HG02884 (cell line): ENCODE results near the gene MRPL18.
"Not testable (repeated sequence)": the region's sequence is repeated elsewhere in the genome, so short reads cannot be mapped to it uniquely, and the experiment has no call there.

Experiments
- ATAC-seq: cut with Tn5 transposase; IDR thresholded peaks from one replicate; pipeline ENCODE4 v1.9.1; 2021; ENCODE audit warnings: mild to moderate bottlenecking, moderate library complexity; ENCODE audit not compliant: unreplicated experiment

The MRPL18 gene

DNA sequence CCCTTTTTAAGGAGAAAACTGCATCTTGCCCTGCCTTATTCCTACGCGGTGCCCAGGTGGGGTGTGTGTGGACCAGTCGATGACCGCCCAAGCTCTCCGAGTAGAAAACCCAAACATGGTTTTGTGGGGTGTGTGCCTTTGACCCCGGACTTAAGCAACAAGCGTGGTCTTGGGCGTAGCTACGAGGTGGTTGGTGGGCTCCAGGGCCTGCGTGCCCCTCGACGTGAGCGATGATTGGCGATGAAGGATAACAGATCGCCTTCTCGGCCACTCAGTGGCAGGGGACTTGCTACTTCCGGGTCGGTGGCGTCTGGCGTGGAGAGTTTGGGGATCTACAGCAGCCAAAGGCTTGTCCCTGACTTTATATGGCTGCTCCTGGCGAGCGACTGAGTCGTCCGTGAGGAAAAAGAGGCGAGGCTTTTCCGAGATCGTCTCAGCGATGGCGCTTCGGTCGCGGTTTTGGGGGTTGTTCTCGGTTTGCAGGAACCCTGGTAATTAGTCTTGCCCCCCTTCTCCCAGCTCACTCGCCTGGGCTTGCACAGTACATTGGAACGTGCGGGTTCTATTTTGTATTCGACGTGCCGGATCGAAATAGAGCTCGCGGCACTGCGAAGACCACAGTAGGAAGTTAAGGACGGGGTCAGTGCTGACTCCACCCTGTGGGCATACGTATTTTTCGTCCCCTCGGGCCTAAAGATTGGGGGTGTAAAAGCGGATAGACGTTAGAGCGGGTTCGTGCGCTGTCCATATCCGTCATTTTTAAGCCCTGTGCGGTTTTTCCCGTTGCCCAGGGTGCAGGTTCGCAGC lies at the start of gene MRPL18:
MRPL18 (plus strand) TSS at position 319 of the 807 bp plus-strand sequence; CDS start at position 440, 121 bp downstream.
- peak; percentile 83 for ATAC-seq

DNA sequence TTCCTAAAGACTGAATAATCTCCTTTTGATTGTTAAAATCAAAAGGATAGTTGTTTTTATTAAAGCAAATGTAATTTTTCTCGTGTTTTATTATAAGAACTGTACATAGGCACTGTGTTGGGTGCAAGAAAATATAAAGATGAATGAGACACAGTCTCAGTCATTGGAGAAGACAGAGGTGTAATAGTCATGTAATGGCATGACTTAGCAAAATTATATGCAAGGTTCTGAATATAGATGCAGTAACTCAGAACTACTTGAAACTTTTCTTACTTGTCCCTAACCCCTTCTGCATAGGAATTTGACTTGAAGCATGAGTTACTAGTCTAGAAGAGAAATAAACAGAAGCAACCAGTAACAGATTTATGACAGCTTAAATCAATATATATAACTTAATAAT lies 48.1 kb upstream of the MRPL18 start:
- no peak for ATAC-seq

DNA sequence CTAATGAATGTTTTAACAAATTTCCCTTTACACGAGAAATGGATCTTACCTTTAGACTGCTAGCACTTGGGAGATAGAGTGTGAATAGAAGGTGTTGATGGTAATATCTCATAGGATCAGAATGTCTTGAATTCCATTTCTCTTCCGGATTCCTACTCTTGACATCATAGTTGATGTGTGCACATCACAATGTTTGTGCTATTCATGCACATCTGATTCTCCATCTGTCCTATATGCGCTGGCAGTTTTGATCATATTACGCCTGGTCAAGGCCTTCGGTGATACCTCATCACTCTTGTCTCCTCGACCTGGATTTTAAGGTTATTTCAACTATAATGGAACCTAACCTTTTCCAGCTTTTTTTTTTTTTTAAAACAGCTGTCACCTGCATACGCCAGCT lies 45.2 kb upstream of the MRPL18 start:
- ATAC-seq, result no peak

DNA sequence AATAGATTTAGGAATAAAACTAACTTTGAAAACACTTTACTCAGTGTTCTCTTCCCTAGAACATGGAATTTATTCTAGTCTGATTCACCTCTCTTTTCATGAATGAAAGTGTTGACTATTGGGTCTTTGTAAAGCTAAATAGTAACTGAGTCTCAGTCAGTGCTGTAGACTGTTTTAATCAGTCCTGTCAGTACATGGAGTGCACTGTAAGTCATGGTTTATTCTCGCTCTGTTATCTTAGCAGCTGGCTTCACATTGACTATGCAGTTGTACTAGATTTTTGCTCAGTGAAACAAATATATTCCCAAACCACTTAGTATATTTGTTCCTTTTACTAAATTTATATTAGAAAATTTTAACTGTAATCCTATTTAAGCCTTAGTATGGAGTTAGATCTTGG lies 43.5 kb upstream of the MRPL18 start:
- no peak for ATAC-seq

DNA sequence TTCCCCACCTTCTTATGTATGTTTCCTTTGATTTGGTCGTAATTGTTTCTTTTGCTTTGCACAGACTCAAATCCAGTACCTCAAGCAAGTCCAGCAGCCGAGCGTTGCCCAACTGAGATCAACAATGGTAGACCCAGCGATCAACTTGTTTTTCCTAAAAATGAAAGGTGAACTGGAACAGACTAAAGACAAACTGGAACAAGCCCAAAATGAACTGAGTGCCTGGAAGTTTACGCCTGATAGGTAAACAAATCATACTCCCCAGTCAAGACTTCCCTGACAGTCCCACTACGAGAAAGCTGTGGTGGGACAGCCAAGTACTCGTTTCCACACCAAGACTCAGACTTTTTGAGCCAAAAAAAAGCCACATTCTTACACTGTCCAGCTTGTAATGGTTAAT lies 42.1 kb upstream of the MRPL18 start:
- ATAC-seq, result not testable (repeated sequence)

DNA sequence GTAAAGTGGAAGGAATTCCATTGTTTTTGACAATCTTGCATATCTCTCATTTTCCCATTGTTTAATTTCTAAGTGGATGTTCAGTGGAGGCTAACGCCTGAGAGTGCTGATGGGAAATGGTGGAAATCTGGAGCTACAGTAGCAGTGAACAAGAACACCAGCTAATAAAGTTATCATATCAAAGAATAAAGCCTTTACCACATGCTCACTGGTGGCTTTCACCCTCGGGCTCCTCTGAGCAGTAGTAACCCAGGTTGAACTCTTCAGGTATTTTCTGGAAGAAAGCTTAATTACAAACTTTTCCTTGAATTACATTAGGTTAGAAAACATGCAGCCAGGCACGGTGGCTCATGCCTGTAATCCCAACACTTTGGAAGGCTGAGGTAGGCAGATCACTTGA lies 38.8 kb upstream of the MRPL18 start:
- ATAC-seq, result no peak

DNA sequence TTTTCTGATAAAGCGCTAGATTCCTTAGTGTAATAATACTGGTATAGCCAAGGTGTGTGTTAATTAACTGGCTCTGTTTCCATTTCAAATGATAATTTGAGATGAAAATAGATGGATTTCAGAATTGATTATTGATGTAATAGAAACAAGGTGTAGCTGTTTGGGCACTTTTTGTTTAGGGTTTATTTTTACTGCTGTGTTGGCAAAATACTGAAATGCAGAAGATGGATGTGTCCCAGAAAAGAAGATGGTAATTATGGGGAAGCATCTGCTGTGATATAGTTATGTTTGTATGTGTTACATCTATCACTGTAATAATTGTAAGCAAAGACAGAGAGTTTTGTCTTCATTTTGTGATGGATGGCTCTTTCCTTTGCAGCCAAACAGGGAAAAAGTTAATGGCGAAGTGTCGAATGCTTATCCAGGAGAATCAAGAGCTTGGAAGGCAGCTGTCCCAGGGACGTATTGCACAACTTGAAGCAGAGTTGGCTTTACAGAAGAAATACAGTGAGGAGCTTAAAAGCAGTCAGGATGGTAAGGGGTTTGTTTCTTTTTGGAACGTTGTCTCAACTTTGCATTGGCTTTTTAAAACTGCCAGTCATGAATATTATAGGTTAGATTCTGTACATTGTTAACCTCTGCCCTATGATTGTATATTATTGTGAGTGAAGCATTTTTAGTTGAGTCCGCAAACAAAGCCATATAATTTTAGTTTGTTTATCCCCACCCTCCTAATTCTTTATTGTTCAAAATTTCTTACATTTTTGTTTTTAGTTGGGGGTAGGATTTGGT lies 37.0 kb upstream of the MRPL18 start:
- no peak for ATAC-seq

DNA sequence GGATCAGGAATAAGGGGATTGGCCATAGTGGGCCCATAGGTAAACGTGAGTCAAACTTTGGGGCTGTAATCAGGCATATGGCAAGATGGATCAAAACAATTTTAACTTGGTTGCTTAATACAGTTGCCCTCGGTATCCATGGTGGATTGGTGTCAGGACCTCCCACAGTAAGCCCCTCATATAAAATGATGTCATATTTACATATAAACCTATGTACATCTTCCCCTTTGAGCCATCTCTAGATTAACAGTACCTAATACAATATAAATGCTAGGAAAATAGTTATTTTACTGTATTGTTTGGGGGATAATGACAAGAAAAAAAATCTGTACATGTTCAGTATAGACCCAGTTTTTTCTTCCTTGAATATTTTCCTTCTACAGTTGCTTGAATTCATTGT lies 35.9 kb upstream of the MRPL18 start:
- ATAC-seq, result no peak

DNA sequence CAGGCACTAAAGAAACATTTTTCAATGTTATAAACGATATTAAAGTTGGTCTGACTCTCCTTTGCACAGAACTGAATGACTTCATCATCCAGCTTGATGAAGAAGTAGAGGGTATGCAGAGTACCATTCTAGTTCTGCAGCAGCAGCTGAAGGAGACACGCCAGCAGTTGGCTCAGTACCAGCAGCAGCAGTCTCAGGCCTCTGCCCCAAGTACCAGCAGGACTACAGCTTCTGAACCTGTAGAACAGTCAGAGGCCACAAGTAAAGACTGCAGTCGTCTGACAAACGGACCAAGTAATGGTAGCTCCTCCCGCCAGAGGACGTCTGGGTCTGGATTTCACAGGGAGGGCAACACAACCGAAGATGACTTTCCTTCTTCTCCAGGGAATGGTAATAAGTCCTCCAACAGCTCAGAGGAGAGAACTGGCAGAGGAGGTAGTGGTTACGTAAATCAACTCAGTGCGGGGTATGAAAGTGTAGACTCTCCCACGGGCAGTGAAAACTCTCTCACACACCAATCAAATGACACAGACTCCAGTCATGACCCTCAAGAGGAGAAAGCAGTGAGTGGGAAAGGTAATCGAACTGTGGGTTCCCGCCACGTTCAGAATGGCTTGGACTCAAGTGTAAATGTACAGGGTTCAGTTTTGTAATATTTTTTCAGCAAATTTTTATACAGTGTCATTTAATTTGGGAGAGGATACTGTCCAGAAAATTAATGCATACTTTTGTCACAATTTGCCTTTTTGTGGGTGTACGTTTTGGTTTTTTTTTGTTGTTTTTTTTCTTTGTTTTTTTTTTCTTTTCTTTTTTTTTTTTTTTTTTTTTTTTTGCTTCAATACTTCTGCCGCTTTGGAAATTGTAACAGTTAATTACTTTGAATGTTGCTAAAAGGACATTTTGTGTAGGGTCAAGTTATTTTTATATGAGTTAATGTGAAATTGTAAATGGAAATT lies 35.0 kb upstream of the MRPL18 start:
- ATAC-seq, result no peak

DNA sequence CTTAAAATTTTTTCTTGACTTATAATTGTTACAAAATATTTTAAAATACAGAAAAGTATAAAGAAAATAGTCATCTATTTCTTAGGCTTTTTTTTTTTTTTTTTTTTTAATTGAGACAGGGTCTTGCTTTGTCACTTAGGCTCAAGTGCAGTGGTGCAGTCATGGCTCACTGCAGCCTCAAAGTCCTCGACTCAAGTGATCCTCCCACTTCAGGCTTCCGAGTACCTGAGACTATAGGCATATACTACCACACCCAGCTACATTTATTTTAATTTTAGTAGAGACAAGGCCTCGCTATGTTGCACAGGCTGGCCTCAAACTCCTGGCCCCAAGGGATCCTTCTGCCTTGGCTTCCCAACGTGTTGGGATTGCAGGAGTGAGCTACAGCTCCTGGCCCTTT lies 33.8 kb upstream of the MRPL18 start:
- no peak for ATAC-seq

DNA sequence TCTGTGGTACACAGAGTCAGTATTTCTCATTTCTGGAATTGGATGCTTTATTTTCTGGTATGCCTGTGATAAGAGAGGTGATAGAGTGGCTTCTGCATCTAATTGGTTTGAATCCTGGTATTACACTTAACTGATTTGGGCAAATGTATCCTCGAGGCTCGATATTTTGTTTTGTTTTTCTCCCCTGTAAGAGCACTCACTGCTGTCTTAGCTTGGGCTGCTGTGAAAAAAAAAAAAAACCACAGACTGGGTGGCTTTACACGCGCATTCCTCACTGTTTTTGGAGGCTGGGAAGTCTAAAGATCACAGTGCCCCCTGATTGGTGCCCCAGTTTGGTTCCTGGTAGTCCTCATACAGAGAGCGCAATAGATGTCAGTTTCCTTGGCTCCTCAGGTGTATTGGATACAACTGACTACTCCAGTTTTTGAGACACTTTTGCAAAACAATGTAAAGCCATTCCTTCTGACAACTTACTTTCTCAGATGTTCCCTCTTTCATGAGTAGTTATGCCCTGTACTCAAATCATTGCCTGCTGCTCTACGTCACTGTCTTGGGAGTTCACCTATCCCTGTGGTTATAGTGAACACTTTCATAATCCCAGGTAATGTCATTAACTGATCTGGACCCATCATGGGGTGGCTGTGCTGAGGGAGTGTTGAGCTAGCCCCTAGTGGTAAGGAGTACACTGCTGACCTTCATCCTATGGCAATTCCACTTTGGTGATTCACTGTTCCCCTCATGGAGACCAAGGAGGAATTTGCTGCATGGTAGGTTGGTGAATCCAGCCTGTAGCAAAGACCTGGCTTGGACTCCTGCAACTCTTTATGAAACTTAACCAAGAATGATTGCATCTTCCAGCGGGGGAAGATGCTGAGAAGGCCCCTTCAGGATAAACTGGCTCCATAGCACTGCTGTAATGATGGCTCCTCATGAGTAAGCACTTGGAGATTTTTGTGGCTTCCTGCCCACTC lies 32.0 kb upstream of the MRPL18 start:
- no peak for ATAC-seq

DNA sequence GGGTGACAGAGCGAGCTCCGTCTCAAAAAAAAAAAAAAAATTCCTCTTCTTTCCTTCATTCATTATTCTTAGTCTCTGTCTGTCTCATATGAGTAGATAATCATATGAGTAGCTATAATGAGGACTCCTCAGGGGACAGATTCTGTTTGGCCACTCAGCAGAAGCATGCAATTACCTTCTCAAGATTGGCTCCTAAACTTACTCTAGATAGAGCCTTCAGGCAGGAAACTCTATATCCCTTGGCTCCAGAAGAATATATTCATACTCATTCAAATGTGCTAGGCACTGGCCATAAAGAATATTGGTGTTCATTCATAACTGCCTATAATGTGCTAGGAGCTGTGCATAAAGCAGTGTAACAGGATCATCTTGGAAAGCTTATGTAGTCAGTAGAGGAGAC lies 30.6 kb upstream of the MRPL18 start:
- ATAC-seq, result no peak

DNA sequence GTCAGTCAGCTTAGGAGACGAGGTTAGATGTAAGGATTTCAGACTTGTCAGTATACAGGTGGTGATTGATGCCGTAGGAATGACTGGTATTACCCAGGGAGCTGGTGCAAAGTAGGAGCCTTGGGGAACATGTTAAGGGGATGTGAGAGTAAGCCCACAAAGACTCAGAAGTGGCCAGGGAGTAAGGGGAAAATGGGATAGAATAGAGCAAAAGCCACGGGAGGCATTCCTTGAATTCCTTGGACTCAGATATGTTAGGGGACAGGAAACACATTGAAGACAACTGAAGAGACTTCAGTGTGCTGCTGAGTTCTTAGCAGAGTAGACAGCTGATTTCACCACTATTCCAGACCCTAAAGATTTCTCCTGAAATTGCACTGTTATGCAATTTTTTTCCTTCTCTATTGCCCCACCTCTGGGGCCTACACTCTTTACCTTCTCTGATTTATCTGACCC lies 29.6 kb upstream of the MRPL18 start:
- ATAC-seq, result no peak

DNA sequence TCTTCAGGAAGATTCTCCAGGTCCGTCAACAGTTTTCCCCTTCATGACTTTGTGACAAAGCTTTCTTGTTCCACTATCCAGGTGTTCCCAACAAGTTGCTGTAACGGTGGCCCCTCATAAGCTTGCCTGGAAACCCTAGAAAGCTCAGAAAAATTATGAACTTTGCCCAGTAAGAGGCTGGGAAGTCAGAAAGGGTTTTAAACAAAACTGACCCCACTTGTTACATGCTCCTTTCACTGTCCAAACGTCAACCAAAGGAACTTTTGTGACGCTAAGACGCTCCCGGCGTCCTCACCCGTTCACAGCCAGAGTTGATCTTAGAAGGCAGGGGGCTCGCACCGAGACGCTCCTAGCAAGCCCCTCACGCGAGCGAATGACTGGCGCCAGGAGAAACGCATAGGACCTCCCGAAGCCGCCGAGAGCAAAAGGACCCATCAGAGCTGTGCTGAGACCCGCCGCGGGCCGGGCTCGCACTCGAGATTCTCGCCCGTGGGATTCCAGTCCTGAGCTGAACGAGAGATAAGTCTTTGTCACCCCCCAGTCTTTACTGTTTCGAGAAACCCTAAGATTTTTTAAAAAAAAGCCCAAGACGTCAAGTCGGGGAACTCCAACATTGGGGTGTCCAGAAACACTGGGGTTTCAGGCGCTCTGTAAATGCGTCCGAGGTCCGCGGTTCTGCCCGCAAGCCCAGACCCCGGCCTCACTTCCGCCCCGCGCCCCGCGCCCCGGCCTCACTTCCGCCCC lies 29.0 kb upstream of the MRPL18 start:
- ATAC-seq, result no peak

DNA sequence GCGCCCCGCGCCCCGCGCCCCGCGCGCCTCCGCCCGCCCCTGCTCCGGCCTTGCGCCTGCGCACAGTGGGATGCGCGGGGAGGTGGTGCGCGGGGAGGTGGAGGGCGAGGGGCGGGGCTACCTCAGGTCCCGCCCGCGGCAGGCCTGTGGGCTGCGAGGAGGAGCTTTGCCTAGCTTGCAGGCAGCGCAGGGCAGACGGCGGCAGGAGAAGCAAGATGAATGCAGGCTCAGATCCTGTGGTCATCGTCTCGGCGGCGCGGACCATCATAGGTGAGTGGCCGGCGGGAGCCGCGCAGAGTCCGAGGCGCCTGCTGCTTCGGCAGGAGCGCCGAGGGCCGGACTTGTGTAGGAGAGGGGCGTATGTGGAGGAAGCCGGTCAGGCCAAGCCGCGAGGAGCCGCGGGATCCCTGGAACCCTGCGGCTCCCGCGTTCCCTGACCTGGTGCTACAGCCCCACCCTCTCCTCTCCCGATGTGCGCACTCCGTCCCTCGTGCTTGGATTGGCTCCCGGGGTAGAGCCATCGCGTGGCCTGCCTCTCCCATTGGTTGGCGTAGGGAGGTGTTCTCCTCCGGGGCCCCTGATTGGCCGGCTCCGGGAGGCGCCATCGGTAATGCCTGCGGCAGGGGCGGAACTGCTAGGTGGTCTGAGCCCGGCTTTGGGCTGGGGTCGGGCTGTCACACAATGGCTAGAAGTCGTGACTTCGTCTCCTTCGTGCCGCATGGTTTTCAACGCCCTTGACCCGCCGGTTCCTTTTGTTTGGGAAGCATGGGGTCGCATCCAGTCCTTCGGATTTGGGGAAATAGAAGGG lies 28.2 kb upstream of the MRPL18 start, which contains the start of gene ACAT2:
ACAT2 (plus strand) TSS at position 173 of the 808 bp plus-strand sequence; CDS start at position 216, 43 bp downstream.
- ATAC-seq, result peak; percentile 96

DNA sequence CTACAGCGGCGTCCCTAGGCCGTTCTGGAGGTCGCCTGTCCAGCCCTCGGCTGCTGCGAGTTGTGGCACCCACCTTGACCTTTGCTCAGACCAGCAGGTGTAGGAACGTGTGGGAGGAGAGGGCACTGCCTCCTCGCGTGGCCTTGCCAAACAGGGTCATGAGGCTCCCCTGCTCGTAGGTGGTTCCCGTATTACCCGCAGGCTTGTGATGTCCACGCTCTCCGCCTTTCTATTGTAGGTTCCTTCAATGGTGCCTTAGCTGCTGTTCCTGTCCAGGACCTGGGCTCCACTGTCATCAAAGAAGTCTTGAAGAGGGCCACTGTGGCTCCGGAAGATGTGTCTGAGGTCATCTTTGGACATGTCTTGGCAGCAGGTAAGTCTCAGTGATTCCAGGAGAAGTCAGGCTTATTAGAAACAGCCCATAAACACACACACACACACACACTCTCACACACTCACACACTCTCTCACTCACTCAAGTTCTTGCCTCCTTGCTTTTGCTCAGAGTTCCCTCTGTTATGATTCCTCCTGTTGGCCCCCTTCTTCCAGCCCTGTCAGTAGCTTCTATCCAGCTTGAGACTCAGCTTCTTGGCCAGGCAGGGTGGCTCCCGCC lies 27.5 kb upstream of the MRPL18 start:
- peak; percentile 5 for ATAC-seq

DNA sequence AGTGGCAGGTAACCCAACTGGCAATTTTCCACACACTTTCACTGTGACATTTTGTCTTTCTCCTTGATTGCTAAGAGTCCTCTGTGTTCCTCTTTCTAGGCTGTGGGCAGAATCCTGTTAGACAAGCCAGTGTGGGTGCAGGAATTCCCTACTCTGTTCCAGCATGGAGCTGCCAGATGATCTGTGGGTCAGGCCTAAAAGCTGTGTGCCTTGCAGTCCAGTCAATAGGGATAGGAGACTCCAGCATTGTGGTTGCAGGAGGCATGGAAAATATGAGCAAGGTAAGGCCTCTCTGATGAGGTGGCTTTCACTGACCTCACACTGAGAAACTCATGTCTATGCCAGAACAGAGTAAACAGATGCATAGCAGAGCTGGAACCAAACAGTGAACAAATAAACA lies 23.4 kb upstream of the MRPL18 start:
- ATAC-seq, result no peak

DNA sequence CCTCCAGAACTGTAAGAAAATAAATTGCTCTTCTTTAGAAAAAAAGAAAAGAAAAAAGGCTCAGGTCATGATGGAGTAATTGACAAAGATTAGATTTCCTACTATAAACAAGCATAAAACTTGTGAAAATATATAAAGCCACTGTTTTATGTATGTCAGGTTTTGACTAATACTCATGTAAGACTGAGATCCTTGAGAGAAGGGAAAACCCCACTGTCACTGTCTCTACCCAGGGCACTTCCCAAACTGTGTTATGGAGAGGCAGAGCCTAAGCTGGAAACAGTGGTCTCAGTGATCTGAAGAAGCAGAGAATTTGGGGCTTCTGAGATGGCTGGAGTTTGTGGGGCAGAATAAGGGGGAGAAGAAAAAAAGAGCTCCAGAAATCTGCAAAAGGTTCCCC lies 20.8 kb upstream of the MRPL18 start:
- ATAC-seq, result no peak
